HEK293 (cell line): ENCODE data around the gene XPO4.

Source experiments
- CTCF ChIP-seq: fragments of 450-650 bp; formaldehyde crosslinking; IDR thresholded peaks from 2 replicates; pipeline ENCODE4 v1.5.1; 2016; ENCODE audit warnings: missing biosample characterization, missing genetic modification characterization
- HOXC10 ChIP-seq: sonication (generic); formaldehyde crosslinking; IDR thresholded peaks from 2 replicates; pipeline ENCODE4 v1.8.1; 2023; ENCODE audit warnings: mild to moderate bottlenecking, missing genetic modification reagents
- MZF1 ChIP-seq: fragments of 450-650 bp; formaldehyde crosslinking; IDR thresholded peaks from 2 replicates; pipeline ENCODE4 v1.5.1; 2017; ENCODE audit warnings: missing biosample characterization, missing genetic modification characterization, borderline replicate concordance
- SP2 ChIP-seq: fragments of 450-650 bp; formaldehyde crosslinking; IDR thresholded peaks from 2 replicates; pipeline ENCODE4 v1.5.1; 2016; ENCODE audit warnings: missing biosample characterization, missing genetic modification characterization
- YY1 ChIP-seq: fragments of 450-650 bp; formaldehyde crosslinking; IDR thresholded peaks from 2 replicates; pipeline ENCODE4 v1.5.1; 2018; ENCODE audit warnings: missing biosample characterization, missing genetic modification characterization
- ZBTB11 ChIP-seq: fragments of 450-650 bp; formaldehyde crosslinking; conservative IDR thresholded peaks from 2 replicates; pipeline ENCODE4 v1.5.1; 2016; ENCODE audit warnings: low read depth, missing biosample characterization, missing genetic modification characterization
- ZNF175 ChIP-seq: fragments of 450-650 bp; formaldehyde crosslinking; IDR thresholded peaks from 2 replicates; pipeline ENCODE4 v1.5.1; 2016; ENCODE audit warnings: missing biosample characterization, missing genetic modification characterization
- ZNF274 ChIP-seq, 2 experiments: fragments of 200-500 bp in 1 of 2; fragments of 450-650 bp in 1 of 2; sonication (Bioruptor generic) in 1 of 2; formaldehyde crosslinking in 1 of 2; IDR thresholded peaks; 2 replicates each; pipeline versions ENCODE4 v1.5.1 to v1.6.1; 2014 to 2016; ENCODE audit warnings: borderline replicate concordance in 1 of 2, inconsistent platforms in 1 of 2, low read length in 1 of 2, missing biosample characterization in 1 of 2, missing genetic modification characterization in 1 of 2
- ZNF660 ChIP-seq: fragments of 450-650 bp; IDR thresholded peaks from 2 replicates; pipeline ENCODE4 v1.5.1; 2018; ENCODE audit warnings: missing biosample characterization, mild to moderate bottlenecking, missing genetic modification characterization
- ZNF785 ChIP-seq: fragments of 450-650 bp; formaldehyde crosslinking; IDR thresholded peaks from 2 replicates; pipeline ENCODE4 v1.5.1; 2016; ENCODE audit warnings: missing biosample characterization, missing genetic modification characterization

GRCh38 chr13:20856650-20857049 is 45.9 kb downstream of the XPO4 start:
- TF ChIP-seq MZF1 (no peak), YY1 (tag by site-specific recombination) (no peak), ZNF175 (tag by site-specific recombination) (no peak), CTCF (tag by site-specific recombination) (no peak), ZNF660 (tag by site-specific recombination) (no peak), ZNF785 (no peak), ZBTB11 (tag by site-specific recombination) (no peak), SP2 (tag by site-specific recombination) (no peak), HOXC10 (CRISPR knock-in tag) (no peak), ZNF274 (IDR thresholded peaks at IDR 0.05; ENCODE audit: low read length) (no peak), ZNF274 (tag by site-specific recombination; IDR thresholded peaks at IDR 0.05; ENCODE audit: borderline replicate concordance) (no peak)
